ENCODE results near the gene SBK3.
"Not testable (repeated sequence)": the region's sequence is repeated elsewhere in the genome, so short reads cannot be mapped to it uniquely, and the experiment has no call there.

Gene SBK3

DNA sequence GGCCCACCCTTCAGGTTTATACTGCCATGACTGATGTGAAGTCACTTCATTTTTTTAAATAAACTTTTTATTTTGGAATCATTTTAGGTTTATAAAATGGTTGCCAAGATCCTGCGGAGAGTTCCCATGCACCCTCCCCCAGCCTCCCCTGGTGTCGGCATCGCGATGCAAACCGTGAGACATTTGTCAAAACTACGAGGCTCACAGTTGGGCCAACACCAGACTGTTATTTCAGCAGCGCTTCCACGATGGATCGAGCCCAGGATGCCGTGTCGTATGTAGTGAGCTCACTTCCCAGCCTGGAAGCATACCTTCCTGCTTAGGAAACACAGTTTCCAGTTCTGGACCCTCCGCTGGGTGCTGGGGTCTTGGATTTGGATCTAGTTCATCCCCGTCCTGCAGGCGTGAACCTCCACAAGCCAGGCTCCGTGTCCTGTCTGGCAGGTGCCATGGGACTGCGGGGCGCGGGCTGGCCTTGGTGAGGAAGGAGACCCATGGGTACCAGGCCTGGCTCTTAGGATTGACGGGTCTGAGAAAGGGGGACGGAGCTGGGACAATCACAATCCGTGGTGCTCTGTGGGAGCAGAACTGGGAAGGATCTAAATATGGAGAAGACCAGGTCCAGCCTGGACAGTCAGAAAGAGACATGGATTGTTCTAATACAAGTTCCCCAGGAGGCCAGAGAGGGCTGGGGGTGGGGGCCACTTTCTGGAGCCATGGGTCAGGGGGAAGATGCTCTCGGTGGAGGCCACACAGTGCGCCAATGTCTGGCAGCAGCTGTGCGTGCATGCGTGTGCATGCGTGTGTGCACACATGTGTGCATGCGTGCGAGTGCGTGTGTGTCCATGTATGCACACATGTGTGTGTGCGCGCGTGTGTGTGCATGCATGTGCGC is 6.0 kb downstream of the SBK3 start:
- no peak for DNase-seq

DNA sequence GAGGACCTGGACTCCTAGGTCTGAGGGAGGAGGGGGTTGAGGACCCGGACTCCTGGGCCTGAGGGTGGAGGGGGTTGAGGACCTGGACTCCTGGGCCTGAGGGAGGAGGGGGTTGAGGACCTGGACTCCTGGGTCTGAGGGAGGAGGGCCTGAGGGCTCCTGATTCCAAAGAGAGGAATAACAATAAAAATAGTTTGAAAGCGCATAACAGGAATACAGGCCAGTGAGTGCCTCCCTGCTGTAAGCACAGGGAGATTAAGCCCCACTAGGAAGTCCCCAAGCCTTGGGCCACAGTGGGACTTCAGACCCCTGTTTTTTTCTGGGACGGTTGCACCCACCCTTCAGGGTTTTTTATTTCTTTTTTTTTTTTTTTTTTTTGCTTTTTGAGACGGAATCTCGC is 7.2 kb downstream of the SBK3 start:
- DNase-seq, result no peak

DNA sequence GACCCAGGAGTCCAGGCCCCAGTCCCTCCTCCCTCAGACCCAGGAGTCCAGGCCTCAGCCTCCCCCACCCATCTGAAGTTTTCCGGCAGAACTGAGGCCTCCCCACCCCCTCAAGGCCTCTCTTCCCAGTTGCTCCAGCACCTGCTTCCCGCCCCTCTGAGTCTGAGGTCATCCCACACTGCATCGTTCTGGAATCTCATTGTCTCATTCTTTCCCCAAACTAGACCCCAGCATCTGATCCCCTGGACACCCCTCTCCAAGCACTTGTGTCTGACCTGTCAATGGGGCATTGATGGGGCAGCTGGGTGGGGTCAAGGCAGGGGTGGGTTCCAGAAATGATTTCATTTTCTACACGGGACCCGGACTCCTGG is 7.6 kb downstream of the SBK3 start:
- DNase-seq, result no peak

DNA sequence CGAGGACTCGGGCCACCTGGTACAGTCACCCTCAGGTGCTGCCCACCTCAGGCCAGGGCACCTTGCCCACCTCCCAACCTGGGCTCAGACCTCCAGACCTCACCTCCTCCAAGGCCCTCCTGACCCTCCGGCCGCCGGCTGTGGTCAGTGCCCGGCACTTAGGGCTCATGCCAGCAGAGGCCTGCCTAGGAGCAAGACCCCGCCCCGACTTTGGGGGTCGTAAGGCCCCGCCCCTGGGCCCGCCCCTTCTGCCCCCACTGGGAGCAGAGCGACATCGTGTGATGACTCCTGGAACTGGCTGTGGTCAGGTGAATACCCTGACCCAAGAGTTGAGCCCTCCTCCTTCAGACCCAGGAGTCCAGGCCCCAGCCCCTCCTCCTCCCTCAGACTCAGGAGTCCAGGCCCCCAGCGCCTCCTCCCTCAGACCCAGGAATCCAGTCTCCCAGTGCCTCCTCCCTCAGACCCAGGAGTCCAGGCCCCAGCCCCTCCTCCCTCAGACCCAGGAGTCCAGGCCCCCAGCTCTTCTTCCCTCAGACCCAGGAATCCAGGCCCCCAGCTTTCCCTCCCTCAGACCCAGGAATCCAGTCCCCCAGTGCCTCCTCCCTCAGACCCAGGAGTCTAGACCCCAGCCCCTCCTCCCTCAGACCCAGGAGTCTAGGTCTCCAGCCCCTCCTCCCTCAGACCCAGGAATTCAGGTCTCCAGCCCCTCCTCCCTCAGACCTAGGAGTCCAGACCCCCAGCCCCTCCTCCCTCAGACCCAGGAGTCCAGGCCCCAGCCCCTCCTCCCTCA is 8.2 kb downstream of the SBK3 start, which contains the start of gene SBK2:
Gene SBK2, minus strand, starts transcription at position 183 of the 790 bp plus-strand sequence. CDS start 839 bp downstream, outside the sequence.
- DNase-seq, result no peak

DNA sequence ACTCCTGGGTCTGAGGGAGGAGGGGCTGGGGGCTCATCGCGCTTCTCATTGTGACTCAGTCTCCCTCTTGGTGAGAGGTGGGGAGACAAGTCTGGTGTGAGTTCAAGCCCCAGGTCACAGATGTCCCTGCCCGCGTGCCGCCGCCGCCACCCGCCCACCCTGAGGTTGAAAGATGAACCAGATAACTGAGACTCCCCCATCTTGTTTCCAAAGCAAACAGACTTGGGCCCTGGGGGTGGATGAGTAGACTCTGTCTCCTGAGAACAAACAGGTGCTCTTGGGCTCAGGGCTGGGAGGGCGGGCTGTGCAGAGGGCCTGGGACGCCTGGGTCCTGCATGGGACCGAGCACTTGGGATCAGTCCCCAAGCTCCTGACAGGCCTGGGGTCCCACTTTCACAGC is 9.0 kb downstream of the SBK3 start:
- DNase-seq, result no peak

DNA sequence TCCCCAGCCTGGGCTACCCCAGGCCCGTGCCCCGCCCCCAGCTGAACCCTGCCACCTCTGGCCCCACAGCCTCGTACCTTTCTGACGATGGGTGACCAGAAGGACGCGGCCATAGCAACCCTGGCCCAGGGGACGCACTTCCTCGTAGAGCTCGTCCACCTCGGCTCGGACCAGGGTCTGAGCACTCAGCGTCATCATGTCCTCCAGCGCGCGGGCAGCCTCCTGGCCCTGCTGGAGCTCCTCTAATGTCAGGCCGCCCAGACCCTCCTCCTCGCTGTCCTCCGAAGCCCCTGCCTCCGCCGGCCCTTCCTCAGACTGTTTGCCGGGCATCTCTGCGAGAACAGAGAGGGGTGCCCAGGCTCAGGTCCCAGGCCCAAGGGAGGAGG is 9.4 kb downstream of the SBK3 start:
- DNase-seq, result no peak

DNA sequence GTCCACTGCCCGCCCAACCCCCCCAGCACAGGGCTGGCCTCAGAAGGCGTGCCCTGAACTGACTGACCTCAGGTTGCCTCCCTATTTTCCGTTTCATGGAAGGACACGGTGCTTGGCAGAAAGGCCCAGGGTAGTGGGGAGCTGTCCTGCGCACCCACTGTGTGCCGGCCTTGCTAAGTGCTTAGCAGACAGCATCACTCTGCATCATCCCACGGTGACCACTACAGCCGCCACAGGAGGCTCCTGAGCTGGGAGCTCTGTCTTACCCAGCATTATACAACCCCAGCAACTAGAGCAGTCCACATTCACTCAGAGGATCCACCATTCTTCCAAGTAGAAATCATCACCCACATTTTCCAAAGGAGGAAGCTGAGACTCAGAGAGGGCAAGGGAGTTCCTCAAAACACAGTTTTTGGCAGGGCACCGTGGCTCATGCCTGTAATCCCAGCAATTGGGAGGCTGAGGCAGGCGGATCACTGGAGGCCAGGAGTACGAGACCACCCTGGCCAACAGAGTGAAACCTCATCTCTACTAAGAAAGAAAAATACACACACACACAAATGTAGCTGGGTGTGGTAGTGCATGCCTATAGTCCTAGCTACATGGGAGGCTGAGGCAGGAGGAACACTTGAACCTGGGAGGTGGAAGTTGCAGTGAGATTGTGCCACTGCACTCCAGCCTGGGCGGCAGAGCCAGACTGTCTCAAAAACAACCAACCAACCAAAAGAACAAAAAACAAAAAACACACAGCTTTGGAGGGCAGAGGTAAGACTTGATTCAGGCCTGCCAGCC is 10.0 kb downstream of the SBK3 start:
- DNase-seq, result no peak

DNA sequence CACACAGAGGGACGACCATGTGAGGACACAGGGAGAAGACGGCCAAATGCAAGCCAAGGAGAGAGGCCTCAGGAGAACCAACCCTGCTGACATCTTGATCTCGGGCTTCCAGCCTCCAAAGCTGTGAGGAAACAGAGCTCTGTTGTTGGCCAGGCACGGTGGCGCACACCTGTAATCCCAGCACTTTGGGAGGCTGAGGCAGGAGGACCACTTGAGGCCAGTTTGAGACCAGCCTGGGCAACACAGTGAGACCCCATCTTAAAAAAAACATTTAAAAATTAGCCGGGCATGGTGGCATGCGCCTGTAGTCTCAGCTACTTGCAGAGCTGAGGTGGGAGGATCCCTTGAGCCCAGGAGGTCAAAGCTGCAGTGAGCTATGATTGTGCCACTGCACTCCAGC is 11.1 kb downstream of the SBK3 start:
- not testable (repeated sequence) for DNase-seq

DNA sequence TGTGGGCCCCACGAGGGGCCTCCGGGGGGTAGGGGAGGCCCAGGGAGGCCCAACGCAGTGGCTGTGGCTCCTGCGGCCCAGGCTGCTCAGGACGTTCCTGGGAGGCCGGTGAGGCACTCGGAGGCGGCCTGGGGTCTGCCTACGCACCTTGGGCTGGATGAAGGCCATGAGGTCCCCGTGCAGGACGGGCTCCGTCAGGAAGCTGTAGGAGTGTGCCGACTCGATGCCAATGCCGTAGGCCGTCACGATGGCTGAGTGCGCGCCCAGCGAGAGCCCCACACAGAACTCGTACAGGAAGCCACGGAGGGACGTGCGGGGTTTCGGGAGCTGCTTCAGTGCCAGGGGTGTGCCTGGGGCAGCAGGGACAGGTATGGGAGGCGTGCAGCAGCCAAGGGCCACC is 14.3 kb downstream of the SBK3 start:
- no peak for DNase-seq

DNA sequence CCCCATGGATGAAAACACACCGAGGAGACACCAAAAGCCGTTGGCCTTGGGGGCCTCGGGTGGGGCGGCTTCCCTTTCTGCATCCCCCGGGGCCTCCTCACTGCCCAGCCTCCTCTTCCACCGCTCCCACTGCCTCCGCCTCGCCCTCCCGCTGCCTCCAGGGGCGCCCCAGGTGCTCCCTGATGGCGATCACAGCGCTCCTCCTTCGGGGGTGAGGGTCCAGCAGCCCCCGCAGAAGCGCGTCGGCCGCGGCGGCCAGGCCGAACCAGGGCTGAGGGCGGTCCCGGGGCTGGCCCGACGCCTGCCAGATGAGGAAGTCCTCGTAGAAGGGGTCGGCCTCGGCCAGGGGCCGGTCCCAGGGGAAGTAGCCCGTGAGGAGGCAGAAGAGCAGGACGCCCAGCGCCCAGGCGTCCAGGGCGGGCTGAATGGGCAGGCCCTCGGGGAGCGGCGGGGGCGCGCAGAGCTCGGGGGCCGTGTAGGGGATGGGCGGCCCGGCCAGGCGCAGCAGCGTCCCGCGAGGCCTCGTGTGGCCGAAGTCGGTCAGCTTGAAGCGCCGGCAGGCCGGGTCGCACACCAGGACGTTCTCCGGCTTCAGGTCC is 15.6 kb downstream of the SBK3 start:
- no peak for DNase-seq

DNA sequence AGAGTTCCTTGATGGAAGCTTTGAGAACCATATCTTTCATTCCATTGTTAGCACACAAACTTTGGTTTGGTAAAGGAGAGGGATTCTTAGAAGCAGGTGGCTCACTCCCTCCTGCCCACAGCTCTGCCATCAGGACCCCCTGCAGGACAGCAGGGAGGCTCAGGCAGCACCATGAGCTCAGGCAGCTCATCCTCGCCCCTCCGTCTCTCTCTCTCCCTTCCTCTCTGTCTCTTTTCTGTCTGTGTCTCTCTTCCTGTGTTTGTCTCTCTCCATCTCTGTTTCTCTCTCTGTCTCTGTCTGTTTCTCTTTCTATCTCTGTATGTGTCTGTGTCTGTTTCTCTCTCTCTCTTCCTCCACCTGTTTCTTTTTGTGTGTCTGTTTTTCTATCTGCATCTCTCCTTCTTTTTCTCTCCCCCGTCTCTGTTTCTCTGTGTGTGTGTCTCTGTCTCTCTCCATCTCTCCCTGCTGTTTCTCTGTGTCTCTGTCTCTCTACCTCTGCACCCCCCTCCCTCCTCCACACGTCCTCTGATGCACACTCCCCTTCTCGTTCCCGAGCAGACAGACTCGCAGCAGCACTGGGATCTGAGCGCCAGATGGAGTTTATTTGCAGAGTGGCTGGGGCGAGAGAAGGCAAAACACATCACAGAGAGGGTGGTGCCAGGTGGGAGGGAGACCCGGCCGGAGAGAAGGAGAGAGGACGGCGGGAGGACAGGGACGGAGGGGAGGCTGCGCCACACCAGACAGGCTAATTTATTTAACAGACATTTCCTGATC is 17.1 kb downstream of the SBK3 start:
- DNase-seq, result no peak

DNA sequence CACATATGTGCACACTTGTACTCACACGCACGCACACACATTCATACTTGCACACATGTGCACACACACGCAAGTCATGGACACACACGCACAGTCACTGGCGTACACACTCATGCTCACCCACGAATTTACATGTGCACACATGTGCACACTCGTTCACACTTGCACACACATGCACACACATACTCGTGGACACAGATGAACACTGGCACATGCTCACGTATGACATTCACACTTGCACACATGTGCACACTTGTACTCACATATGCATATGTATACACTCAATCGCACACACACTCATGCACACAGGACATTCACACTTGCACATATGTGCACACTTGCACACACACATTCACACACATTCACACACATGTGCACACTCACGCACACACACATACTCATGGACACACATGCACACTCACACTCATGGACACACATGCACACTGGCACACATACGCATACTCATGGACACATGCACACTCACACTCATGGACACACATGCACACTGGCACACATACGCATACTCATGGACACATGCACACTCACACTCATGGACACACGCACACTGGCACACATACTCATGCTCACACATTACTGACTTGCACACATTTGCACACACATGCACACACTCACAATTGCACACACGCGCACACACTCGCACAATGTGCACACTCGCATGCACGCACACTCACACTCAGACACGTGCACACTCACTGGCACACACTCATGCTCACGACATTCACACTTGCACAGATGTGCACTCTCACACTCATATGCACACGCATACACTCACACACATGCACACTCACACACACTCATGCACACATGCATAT is 17.9 kb downstream of the SBK3 start:
- DNase-seq, result no peak

DNA sequence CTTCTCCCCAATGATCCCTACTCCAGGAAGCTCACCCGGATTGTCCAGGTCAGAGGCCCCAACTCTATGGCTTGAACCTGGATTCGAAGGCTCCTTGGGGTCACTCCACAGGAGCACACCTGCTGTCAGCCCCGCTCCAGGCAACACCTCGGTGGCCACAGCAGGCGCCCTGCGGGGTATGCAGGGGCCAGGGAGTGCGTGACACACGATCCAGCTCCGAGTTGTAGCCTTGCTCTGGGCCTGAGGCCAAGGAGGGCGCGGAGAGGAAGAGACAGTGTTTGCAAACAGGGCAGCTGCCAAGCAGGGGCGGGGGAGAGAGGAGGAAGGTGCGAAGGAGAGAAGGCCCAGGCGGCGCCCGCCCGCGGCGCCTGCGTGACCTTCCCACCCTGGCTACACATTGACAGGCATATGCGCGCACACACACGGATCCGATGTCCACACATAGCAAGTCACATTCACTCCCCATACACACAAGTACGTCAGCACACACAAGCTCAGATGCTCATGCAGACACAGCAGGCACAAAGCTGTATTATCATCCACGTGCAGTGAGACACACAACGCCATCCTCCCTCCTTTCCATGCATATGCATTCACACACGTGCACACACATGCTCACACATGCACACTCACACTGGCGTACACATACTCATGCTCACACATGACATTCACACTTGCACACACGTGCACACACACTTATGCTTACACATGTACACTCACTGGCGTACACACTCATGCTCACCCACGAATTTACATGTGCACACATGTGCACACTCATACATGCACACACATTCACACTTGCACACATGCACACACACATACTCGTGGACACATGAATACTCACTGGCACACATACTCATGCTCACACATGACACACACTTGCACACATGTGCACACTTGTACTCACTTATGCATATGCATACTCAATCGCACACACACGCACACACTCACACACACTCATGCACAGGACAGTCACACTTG is 18.8 kb downstream of the SBK3 start:
- no peak for DNase-seq

DNA sequence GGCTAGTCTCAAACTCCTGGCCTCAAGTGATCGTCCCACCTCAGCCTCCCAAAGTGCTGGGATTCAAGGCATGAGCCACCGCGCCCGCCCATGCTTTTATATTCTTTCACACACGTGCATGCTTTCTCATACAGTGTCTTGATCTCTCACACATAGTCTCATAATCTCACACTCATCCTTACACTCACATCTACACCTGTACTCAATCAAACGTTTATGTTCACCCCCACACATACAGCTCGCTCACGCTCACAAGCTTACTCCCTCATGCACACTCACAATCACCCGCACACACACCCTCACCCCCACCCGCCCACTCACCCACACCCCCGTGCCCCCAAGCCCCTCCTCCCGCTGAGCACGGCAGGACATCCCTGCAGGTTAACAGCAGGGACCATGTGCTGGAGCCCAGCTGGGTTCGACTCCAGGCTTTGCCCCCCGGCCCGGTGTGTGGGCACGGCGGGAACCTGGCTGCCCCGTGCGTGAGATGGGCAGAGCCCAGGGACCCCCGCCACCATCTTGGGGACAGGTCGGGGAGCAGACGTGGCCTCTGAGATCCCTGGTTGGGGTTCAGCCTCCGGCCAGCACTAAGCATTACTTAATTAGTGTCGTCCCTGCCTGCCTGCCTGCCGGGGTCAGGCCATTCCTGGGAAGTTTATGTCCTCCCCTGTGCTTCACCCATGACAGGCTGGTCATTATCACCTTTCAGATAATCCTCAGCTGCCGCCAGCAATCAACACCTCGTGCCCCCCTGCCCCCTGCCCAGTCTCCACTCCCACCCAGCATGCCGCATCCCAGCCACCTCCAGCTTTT is 19.8 kb downstream of the SBK3 start:
- DNase-seq, result no peak

DNA sequence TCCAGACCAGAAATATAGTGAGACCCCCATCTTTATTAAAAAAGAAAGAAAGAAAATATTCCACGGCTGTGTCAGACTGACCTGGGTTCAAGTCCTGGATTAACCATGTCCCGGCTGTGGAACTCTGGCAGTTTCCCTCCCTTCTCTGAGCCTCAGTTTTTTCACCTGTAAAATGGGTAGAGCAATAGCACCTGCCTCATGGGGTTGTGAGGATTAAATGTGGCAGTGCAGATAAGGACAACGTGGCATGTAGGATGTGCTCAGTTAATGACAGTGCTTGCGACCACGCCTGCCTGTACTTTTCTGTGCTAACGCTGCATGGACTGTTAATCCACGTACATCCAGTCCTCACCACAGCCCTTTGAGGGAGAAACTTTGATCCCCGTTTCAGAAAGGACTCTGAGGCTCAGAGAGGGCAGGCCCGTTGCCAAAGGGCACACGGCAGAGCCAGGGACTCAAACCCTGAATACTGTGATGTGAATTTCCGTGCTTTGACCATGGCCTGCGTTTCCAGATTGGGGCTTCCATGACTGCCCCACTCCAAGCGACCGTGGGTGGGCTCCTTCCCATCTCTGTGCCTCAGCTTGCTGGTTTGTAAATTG is 24.6 kb downstream of the SBK3 start:
- no peak for DNase-seq

DNA sequence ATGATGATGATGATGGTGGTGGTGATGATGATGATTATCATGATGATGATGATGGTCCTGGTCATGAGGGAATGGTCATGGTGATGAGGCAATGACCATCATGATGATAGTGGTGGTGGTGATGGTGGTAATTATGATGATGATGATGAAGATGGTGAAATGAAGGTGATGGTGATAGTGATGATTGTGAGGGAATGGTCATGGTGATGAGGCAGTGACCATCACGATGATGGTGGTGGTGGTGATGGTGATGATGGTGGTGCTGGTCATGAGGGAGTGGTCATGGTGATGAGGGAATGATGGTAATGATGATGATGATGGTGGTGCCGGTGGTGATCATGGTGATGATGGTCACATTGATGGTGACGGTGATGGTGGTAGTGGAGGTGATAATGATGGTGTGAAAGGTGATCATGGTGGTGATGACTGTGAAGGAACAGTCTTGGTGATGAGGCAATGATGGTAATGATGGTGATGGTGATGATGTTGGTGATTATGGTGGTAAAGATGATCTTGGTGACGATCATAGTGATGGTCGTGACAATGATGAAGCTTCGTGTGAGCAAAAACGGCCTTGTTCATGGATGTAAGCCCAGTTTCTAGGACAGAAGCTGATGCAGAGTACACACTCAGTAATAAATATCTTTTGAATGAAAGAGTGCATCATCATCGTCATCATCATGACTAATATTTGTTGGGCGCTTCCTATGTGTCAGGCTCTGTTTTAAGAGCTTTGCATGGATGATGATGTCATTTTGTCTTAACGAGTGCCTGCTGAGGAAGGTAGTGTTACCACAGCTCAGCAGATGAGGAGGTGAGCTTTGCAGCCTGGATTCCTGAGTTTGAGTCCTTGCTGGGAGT is 25.7 kb downstream of the SBK3 start:
- no peak for DNase-seq

DNA sequence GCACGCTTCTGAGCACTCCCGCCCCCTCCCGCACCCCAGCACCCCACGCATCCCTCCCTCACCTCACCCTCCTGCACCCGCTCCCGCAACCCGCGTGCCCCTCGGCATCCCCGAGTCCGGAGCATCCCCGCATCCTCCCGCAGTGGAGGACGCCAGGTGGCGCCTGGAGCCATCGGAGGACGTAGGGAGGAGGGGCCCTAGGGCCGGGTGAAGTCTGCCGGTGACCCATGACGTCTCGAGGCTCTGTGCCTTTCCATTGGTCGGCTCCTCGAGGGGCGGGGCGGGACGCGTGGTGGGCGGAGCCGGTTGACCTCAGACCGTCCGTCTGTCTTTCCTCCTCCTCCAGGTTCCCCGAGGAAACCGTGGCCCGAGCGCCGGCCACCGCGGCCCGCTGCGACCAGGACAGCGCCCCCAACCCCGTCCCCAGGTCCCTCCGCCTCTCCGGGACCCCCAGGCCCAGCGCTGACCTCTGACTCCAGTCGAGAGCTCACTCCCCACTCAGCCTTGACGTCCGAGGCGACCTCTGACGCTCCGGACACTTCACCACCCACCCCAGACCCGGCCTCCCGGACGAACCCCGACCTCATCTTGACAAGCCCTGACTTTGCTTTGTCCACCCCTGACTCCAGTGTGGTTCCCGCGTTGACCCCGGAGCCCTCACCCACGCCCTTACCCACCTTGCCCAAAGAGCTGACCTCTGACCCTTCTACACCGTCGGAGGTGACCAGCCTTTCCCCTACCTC is 28.3 kb downstream of the SBK3 start:
- DNase-seq, result peak; percentile 89

Data from activated naive CD4-positive, alpha-beta T cell treated with Interleukin-2 at 50 U/mL for 16 hours (primary cell).